GM23248 (cell line): ENCODE results near the gene PCSK9.

Experiments used
- EZH2 ChIP-seq: fragments of 200-600 bp; sonication (generic); IDR thresholded peaks from 2 replicates; pipeline ENCODE4 v1.6.1; 2018; ENCODE audit warnings: antibody characterized with exemption, mild to moderate bottlenecking; ENCODE audit not compliant: insufficient read depth, poor library complexity, severe bottlenecking
- EZH2phosphoT487 ChIP-seq: fragments of 200-600 bp; sonication (generic); IDR thresholded peaks from 2 replicates; pipeline ENCODE4 v1.6.1; 2018; ENCODE audit warnings: antibody characterized with exemption, moderate library complexity, mild to moderate bottlenecking, low read depth; ENCODE audit not compliant: insufficient read depth

- no peak for TF ChIP-seq EZH2
- TF ChIP-seq EZH2phosphoT487 = no peak
These were observed 24.2 kb downstream of the PCSK9 start for GRCh38 chr1:55063577-55063942.
